HG03025 (cell line): ENCODE results near the gene STK24.
"Not testable (repeated sequence)": the region's sequence is repeated elsewhere in the genome, so short reads cannot be mapped to it uniquely, and the experiment has no call there.

Experiments used
- ATAC-seq: cut with Tn5 transposase; IDR thresholded peaks from one replicate; pipeline ENCODE4 v1.9.1; 2021; ENCODE audit warnings: mild to moderate bottlenecking, moderate library complexity; ENCODE audit not compliant: unreplicated experiment, low FRiP score

STK24 gene

GRCh38 chr13:98420554-98421175 lies 156.2 kb downstream of the STK24 start:
- no peak for ATAC-seq

DNA sequence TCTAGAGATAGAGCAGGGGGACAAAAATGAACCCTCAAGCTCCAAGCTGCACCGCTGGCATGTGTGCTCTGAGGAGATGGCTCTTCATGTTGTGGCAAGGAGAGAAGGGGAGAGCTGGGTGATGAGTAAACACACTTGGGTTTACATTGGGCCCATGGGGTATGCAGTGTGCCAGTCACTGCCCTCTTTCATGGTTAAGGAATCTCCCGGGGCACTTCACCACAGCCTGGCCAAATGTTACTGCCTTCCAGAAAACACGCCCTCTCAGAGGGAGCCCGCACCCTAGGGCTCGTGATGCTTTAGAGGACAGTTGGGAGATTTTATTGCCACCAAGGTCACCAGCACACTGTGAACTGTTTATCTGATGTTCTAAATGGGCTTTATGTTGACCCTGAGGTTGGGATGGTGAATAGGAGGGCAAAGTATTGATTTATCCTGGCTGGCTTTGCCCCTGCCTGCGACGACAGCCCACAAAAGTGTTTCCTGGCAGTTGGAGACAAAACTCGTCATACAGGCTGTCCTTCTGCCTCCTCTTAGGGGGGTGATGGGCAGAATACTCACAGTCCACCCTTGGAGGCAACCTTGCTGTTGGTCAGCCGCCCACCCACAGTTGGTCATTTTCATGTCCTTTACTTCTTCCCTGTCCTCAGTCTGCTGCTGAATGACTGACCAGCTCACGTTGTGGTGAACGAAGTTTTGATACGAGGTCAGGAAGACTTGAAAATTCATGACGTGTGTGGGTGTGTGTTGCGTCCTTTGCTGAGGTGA lies 156.9 kb downstream of the STK24 start:
- ATAC-seq: no peak

DNA sequence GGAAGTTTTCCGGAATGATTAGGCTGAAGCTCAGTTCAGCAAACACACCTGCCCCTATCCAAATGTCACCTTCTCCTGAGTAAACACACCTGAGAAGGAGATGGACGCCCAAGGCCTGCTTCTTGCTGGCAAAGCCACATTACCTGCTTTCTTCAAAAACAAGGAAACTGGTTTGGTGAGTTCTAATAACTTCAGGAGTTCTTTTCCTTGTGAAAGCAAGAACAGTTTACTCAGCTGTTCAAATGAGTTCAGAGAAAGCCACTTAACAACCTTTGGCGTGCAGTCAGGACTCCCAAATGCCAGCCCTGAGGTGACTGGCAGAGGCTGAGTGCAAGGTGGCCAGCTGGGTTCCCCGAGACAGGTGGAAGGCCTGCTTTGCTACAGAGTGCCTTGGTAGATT lies 160.5 kb downstream of the STK24 start:
- no peak for ATAC-seq

- ATAC-seq: no peak
These were observed 161.4 kb downstream of the STK24 start for GRCh38 chr13:98415326-98416070.

DNA sequence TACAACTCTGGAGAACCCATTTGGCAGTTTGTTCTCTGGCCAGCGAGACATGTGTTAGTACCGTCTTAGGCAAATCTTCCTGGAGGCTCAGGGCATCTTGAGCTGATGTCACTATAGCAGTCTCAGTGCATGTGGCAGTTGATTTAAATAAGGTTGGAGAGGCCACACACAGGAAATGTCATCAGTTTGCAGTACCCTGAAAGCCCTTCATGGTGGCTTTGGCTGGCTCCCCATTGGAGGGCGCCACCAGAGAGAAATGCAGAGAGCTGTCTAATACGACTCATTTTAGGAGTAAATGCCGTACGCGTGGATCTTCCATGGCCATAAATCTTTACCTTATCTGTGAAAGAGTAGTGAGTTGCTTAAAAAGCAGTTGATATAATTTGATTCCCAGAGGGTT lies 163.1 kb downstream of the STK24 start:
- no peak for ATAC-seq

DNA sequence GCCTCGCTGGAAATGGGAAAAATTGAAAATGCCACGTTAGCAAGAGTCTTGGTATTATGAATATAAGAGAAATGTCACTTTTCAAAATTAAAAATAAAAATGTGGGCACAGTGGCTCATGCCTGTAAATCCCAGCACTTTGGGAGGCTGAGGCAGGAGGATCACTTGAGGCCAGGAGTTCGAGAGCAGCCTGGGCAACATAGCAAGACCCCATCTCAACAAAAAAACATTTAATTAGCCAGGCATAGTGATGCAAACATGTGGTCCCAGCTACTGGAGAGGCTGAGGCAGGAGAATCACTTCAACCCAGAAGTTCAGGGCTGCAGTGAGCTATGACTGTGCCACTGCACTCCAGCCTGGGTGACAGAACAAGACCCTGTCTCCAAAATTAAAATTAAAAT lies 163.6 kb downstream of the STK24 start:
- not testable (repeated sequence) for ATAC-seq

- ATAC-seq: no peak
These were observed 165.2 kb downstream of the STK24 start for GRCh38 chr13:98411617-98412265.

- ATAC-seq: no peak
These were observed 165.9 kb downstream of the STK24 start for GRCh38 chr13:98411013-98411412.

- ATAC-seq: no peak
These were observed 166.3 kb downstream of the STK24 start for GRCh38 chr13:98410612-98411011.

DNA sequence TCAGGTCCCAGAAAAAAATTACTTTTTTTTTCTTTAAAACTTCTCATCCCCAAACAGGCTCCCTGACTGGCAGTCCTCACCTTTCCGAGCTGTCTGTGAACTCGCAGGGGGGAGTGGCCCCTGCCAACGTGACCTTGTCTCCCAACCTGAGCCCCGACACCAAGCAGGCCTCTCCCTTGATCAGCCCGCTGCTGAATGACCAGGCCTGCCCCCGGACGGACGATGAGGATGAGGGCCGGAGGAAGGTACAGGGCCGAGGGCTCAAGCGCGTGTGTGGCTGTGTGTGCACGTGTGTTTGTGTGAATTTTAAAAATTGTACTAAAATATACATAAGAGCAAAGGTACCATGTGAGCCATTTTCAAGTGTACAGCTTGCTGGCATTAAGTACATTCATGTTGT lies 167.6 kb downstream of the STK24 start:
- ATAC-seq: no peak

DNA sequence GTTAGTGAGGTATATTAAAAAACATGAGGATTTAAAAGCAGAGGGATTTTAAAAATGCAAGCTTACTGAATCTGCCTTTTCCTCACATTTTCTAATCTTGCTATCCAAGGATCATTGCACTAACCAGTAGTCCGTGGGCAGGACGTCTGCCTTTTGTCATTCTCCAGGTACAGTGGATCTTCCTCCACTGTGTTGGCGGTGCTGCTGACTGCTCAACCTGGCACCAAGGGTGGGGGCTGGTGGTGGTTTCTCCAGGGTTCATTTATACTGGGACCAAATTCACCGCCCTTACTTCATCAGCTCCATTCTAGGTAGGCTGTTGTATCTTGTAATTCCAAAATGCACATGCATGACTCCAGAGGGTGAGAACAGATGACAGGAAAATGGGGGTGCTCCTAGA lies 169.3 kb downstream of the STK24 start:
- ATAC-seq: no peak

- no peak for ATAC-seq
These were observed 169.9 kb downstream of the STK24 start for GRCh38 chr13:98406971-98407370.

DNA sequence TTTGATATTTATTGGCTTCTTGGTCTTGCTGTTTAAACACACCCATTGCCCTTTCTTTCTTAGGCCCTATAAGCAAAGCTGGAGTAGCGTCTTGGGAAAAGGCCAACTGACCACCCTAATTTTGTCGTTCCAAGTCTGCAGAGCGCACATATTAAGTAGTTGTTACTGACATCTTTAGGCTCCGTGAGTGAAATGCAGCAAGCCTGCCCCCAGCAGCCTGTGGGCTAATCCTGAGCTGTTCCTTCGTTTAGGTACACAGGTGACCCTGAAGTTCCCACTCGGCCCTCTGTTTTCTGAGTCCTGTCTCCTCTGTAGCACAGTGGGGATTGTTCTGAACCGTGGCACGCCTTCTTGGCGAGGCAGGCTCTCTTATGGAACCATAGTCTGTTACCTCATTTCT lies 170.5 kb downstream of the STK24 start:
- ATAC-seq: no peak

- no peak for ATAC-seq
These were observed 171.1 kb downstream of the STK24 start for GRCh38 chr13:98405690-98406344.

- no peak for ATAC-seq
These were observed 171.8 kb downstream of the STK24 start for GRCh38 chr13:98405107-98405571.

GRCh38 chr13:98403076-98403475 lies 173.8 kb downstream of the STK24 start:
- no peak for ATAC-seq

DNA sequence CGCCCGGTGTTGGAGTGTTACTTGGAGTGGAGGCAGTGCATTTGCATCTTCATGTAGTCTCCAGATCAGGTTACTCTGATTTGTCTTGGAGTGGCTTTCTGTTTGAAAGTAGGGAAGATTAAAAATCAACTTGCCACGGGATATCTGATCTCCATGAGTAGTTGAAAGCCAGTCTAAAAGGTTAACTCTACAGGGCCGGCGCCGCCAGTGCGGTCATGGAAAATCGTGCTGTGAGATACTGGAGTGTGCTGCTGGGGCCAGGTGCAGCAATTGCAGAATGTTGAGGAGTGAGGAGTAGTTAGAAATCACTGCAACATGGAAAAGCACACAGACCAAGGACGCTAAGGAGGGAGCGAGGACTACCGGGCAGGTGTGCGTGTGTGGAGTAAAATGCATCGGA lies 175.0 kb downstream of the STK24 start:
- no peak for ATAC-seq

DNA sequence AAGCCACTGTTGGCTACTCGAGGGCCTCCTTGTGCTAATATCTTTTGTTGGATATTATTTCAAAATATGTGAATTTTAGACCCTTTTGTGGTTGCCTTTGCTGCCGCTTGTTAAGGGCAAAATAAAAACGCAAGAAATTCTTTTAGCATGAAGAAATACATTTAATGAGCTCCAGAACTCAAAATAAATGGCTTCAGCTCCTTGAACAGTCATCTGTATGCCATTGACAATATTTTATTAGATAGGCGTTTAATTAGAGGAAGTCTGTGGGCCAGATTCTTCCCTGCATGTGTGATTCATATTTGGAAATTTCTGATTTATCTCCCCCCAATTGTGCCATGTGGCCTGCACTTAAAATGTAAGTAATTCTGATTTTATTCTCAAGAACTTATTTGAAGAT lies 177.2 kb downstream of the STK24 start:
- no peak for ATAC-seq

- no peak for ATAC-seq
These were observed 178.3 kb downstream of the STK24 start for GRCh38 chr13:98398581-98398980.

DNA sequence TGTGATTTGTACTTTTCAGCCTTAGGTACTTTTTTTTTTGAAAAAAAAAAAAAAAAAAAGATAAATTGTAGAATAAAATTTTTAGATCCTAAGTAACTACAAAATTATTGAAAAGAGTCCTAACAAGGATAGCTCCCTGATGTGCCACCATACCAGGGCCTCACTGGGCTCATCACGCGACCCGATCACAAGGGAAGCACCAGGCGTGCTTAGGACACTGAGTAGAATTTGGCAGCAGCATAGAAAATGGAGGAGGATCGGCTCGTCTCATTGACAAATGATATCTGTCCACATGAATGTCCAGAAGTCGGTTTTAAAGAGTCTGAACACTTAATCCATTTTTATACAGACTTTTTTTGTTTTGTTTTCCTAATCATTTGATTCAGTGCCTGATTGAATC lies 179.0 kb downstream of the STK24 start:
- ATAC-seq: no peak
